Stimulated activated CD4-positive, alpha-beta T cell treated with anti-CD3 and anti-CD28 coated beads, Interleukin-2, amount 100 ng/mL, for 24 hours (primary cell): ENCODE results near the gene ITIH1.
"Not testable (repeated sequence)": the region's sequence is repeated elsewhere in the genome, so short reads cannot be mapped to it uniquely, and the experiment has no call there.

Source experiments
- DNase-seq, 2 donors: peaks; one replicate each; pipeline ENCODE4 v3.0.0-alpha.2; 2020

The ITIH1 gene

GRCh38 chr3:52777127-52777958 lies at the start of gene ITIH1:
ITIH1 (plus strand) TSS chr3:52777599; CDS start chr3:52777616, 17 bp downstream.
- DNase-seq, result peak in 1 of 2 donors; percentile 15

DNA sequence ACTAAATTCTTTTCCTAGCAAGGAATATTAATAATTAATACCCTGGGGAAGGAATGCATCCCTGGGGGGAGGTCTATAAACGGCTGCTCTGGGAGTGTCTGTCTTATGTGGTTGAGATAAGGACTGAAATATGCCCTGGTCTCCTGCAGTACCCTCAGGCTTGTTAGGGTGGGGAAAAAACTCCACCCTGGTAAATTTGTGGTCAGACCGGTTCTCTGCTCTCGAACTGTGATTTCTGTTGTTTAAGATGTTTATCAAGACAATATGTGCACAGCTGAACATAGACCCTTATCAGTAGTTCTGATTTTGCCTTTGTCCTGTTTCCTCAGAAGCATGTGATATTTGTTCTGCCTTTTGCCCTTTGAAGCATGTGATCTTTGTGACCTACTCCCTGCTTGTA lies 48.6 kb upstream of the ITIH1 start:
- DNase-seq, result not testable (repeated sequence)

- no peak for DNase-seq
Observed at GRCh38 chr3:52730681-52731080, 46.7 kb upstream of the ITIH1 start.

DNA sequence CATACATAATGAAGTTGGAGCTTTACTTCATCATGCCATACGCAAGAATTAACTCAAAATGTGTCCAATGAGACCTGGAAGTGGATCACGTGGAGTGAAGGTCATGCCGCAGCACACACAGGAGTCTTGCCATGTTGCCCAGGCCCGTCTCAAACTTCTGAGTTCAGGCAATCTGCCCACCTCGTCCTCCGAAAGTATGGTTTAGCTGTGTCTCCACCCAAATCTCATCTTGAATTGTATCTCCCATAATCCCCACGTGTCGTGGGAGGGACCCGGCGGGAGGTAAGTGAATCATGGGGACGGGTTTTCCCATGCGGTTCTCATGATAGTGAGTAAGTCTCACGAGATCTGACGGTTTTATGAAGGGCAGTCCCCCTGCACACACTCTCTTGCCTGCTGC lies 45.8 kb upstream of the ITIH1 start:
- no peak for DNase-seq

DNA sequence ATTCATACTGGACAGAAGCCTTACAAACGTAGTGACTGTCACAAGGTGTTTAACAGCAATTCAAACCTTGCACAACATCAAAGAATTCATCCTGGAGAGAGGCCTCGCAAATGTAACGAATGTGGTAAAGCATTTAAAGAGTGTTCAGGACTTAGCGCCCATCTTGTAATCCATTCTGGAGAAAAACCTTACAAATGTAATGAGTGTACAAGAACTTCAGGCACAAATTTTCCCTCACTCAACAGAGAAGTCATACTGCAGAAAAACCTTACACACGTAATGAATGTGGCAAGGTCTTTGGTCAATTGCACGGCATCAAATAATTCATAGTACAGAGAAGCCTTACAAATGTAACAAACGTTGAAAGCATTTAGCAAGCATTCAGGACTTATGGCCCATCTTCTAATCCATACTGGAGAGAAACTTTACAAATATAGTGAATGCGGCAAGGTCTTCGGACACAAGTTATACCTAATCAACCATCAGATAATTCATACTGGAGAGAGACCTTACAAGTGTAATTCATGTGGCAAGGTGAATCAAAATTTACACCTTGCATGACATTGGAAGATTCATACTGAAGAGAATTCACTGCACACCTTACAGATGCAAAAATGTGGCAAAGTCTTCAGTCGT lies 44.0 kb upstream of the ITIH1 start:
- no peak for DNase-seq

DNA sequence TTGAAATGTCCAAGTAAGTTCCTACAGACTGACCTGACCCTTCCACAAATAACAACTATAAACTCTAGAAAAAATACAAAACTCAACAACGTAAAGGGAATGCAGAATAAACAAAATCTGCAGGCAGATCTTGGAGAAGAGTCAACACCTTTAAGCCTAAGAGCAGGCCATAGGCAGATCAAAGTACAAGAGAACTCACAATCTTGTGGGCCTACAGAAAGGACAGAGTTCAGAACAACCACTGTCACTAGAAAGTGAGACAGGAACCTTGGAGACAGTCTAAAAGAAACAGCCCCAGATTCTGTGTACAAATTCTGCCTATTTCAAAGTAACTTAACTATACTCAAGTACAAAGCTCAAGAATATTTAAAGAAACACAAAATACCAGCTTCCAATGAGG lies 37.7 kb upstream of the ITIH1 start:
- DNase-seq, result no peak

DNA sequence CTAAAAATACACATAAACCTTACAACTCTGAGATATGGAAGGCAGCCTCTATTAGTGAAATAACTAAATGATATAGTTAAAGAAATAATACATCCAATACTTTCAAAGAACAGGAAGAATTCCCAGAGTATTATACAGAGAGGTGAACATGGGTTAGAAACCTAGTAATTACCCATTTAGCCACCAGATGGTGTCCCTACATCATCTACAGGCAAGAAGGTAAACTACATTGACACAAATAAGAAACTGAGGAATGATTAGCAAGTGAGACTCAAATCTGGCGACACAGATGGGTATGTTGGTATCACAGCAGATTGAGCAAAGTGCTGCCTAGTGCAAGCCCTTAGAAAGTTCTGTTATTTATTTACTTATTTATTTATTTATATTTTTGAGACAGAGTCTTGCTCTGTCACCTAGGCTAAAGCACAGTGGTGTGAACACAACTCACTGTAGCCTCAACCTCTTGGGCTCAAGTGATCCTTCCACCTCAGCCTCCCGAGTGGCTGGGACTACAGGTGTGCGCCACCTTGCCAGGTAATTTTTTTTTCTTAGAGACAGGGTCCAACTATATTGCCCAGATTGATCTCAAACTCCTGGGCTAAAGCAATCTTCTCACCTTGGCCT lies 34.9 kb upstream of the ITIH1 start:
- DNase-seq, result no peak

DNA sequence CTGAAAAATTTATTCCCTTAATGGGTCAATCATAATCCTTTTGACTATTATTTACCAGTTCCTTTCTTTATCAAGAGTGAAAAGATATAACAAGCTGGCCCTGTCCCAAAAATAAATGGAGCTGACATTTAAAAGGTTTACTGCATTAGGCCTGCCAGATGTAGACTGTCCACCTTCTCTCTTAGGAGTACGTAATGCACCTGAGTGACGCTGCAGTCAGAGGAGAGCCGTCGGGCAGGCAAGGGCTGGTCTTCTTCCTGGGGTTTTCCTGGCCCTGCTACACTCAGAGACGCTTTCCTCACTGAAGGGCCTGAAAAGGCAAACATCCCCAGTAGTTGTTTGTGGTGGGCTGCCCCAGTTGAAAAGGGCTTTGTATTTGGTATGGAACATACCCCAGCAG lies 34.2 kb upstream of the ITIH1 start:
- no peak for DNase-seq

- no peak for DNase-seq
Observed at GRCh38 chr3:52743721-52744120, 33.7 kb upstream of the ITIH1 start.

- DNase-seq, result no peak
Observed at GRCh38 chr3:52752045-52752660, 25.2 kb upstream of the ITIH1 start.

DNA sequence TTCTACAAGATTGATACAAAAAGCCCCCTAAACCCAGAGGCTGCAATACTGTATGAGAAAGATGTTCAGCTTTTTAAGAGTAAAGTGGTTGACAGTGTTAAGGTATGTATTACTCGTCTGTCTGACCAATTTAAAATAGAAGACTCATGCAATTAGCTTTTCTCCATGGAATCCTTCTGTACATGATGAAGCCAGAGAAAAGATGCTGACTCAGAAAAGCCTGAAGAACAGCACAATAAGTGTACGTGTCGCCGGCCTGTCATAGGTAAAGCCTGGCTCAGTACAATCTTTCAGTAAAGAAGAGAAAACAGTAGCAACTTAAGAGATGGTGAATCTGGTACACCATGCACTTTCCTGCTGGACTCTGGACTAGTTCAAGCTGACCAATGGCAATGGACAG lies 23.0 kb upstream of the ITIH1 start:
- DNase-seq, result no peak

DNA sequence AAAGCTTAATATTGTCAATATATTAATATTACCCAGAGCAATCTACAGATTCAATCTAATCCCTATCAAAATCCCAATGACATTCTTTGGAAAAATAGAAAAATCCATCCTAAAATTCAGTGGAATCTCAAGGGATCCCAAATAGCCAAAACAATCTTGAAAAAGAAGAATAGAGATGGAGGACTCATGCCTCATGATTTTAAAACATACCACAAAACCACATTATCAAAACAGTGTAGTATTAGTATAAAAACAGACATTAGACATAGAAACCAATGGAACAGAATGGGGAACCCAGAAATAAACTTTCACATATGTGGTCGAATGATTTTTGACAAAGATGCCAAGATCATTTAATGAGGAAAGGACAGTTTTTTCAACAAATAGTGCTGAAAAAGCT lies 21.3 kb upstream of the ITIH1 start:
- DNase-seq, result no peak

DNA sequence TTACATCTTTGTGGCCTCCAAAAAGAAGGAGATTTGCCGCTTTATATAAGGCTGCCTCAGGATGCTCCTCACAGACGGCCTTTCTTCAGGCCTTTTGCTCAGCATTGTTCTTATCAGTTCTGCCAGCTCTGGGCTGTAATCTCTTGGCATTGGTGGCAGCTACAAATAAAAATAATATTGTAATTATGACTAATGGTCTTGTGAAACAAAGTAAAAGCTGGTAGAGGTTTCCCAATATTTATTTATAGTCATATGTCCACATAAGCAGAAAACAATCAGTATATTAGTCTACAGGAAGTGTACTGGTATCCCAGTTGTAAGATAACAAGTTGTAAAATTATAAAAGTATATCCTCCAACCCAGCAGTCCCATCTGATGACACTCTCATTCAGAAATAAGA lies 13.9 kb upstream of the ITIH1 start:
- DNase-seq, result no peak

GRCh38 chr3:52769786-52770455 lies 7.5 kb upstream of the ITIH1 start:
- DNase-seq, result no peak

DNA sequence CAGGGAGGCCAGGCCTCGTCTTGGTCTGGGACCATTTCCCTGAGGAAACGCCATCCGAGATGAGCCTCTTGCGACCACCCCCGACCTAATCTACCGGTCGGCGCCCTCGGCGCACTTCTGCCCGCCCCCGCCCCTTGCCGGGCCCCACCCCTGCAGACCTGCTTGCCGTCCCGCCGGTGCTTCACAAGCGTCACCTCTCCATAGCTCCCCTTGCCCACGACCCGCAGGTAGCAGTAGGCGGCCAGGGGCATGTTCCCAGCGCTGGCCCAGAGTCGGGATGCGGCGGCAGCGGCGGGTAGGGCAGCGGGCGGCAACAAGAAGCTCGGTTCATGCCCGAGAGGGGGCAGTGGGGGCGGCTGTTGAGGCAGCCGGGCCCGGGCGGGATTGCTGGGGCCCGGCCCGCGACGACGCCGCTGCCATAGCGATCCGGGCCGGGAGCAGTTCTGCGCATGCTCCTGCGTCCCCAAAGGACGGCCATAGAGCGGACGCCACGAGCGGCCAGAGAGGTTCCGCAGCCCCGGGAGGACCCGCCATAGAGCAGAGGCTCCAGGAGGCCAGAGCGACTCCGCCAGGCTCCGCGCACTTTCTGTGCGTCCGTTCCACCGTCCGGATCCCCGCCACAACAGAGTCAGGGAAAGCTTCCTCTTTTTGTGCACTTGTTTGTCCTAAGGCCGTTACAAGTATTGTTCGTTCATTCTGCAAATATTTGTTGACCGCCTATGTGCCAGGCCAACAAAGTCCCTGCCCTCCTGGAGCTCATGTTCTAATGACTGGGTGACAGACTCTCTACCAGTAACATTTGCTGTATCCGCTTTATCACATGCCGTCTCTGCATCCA lies 6.7 kb upstream of the ITIH1 start, which contains the start of gene NEK4:
TSS of gene NEK4 (minus strand) at position 445 of the 838 bp plus-strand sequence. CDS start at position 251, 194 bp downstream.
- DNase-seq, result peak; percentile 87 to 92

GRCh38 chr3:52771334-52771681 lies 6.1 kb upstream of the ITIH1 start:
- no peak for DNase-seq

GRCh38 chr3:52771702-52772101 lies 5.7 kb upstream of the ITIH1 start:
- no peak for DNase-seq

DNA sequence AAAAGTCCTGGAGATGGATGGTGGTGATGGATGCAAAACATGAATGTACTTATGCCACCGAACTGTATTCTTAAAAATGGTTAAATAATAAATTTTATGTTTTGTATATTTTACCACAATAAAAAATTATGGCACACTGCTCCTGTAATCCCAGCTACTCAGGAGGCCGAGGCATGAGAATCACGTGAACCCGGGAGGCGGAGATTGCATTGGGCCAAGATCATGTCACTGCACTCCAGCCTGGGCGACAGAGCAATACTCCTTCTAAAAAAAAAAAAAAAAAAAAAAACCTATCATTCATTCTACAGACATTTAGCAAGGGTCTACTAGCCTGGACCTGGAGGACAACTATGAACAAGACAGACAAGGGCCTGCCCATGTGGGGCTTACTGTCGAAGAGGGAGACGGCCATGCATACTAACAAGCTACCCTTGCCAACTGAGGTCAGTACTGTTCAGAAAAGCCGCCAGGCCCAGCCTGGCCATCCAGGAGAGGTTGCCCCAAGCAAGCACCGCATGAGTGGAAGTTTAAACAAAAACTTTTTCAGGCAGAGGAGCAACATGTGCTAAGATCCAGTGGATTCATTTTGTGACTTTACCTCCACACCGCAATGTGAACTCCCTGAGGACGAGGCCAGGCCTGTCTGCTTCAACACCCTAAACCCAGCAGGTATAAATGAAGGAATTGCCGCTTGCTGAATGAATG lies 3.9 kb upstream of the ITIH1 start:
- DNase-seq, result peak in 1 of 2 donors; percentile 8

DNA sequence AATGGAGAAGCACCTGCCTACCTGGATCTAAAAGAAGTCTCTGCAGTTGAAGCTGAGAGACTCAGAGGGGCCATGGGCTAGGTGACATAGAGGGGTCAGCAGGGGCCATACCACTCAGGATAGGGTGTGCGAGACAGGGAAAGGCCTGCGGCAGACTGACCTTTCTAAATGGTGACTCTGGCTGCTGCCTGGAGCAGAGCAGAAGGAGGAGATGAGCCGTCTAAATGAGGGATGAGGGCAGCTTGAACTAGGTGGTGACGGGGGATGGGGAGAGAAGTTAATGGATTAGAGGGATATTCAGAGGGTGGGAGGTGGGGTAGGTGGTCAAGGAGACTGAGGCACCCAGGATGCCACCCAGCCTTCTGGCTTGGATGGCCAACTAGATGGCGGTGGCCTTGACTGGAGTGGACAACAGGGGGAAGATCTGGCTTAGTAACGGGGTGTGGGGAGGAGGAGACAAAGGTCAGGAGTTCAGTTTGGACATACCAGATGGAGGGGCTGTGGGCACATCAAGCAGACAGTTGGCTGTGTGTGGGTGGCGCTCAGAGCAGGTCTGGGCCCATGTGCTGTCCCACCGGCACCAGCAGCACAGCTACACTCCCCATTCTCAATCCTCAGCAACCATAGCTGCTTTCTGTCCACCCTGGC lies 3.2 kb upstream of the ITIH1 start:
- peak in 1 of 2 donors; percentile 14 for DNase-seq
